Ureter (tissue), 1 donor: ENCODE measurements around the gene FSD2. TPM values are rescaled to one million over a fixed set of nuclear protein-coding genes. Genes with fewer than 3 reads are reported as not detected.
"Not testable (repeated sequence)": the region's sequence is repeated elsewhere in the genome, so short reads cannot be mapped to it uniquely, and the experiment has no call there.

Experiments used
- DNase-seq: peaks from one replicate; pipeline ENCODE4 v3.0.0-alpha.2; 2020; ENCODE audit warnings: low spot score
- total RNA-seq: library from RNA; stranded (reverse); gene quantifications from one replicate; pipeline ENCODE4 v1.2.4, GENCODE V29; 2023
- donor health status: DM: yes; HTN: yes; CAD: no.

Gene FSD2
- total RNA-seq, 1 donor from 2014 or later: not detected

DNA sequence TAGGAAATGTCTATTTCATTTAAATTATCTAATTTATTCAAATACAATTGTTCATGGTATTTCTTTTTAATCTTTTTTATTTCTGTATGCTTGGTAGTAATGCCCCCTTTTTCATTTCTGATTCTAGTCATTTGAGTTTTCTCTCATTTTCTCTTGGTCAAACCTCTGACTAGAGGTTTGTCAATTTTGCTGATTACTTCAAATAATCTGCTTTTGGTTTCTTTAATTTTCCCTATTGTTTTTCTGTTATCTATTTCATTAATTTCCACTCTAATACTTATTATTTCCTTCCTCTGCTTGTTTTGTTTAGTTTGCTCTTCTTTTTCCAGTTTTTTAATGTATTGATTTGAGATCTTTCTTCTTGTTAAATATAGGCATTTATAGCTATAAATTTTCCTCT is 12.1 kb downstream of the FSD2 start:
- no peak for DNase-seq

DNA sequence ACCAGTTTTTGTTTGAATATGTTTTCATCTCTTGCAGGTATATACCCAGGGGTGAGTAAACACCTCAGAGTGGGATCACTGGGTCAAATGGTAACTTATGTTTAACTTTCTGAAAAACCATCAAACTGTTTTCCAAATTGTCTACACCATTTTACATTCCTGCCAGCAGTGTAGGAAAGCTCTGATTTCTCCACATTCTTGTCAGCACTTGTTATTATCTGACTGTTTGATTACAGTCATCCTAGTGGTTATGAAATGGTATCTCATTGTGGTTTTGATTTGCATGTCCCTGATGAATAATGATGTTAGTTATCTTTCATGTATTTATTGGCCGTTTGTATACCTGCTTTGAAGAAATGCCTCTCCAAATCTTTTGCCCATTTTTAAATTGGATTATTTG is 13.8 kb downstream of the FSD2 start:
- no peak for DNase-seq

DNA sequence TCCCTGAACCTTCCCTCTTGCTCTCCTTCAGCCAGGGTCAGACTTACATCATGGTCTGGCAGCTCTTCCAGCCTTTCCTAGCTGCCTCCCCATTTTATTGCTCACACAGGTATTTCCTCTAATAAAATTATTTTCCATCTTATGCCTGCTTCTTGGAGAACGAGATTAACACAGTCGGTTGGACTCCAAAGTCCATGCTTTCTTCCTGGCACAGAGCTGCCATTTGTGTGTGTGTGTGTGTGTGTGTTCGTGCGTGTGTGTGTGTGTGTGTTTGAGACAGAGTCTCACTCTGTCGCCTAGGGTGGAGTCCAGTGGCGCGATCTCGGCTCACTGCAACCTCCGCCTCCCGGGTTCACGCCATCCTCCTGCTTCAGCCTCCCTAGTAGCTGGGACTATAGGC is 15.5 kb downstream of the FSD2 start:
- DNase-seq: no peak

DNA sequence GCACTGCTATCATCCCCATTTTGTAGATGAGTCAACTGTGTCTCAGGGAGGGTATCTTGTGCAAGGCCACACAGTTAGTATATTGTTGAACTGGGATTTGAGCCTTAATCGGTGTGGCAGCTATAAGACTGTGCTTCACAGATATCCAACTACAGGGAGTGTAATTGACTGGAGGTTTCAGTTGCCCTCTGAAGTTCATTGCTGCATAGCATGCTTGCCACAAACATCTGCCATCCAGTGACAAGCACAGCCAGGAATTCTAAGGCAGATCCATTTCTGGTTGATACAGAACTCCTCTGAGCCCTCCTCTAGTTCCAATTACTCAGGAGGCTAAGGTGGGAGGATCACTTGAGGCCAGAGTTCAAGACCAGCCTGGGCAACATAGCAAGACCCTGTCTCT is 16.4 kb downstream of the FSD2 start:
- no peak for DNase-seq

DNA sequence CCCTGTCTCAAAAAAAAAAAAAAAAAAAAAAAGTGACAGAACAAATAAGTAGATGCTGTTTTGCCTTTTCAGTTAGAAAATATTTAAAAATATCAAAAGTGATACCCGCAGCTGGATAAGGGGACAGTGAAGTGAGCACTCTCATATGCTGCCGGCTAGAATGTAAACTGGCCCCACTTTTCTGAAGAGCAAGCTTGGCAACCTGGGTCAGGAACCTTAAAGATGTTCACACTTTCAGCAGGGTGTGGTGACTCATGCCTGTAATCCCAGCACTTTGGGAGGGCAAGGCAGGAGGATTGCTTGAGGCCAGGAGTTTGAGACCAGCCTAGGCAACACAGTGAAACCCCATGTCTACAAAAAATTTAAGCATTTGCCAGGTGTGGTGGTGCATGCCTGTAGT is 17.4 kb downstream of the FSD2 start:
- no peak for DNase-seq

DNA sequence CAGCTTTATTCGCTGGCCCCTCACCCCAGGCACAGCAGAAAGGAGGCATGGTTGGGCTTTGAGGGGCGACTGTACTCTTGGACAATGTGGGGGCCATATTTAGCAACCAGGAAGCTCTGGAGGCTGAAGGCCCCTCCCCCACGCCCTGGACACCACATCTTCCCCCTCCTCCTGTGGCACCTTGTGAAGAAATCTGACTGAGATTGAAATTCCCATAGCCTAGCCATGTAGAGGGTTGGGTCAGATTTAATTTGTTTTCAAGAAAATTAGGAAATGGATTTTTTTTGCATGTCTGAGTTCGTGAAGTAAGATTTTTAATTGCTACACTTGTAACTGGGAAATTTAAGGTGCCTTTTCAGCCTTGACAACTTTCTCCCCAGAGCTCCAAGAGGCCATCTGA is 24.5 kb downstream of the FSD2 start:
- DNase-seq: no peak

DNA sequence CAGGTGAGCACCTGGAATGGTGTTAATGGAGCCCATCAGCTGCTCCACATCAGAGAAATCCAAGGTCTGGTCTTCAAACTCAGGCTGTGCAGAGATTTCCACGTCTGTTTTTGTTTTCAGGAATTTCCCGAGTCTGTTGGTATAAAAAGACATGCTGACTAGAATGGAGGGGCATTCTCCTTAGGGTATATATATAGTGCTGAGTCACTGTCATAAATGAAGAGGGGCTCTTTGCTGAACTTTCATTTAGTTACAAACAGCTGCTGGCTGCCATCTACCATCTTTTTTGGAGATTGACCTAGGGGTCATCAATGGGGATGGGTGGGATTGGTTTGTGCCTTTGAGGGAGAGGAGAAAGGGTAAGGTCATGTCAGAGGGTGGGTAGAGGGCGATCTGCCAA is 27.1 kb downstream of the FSD2 start:
- DNase-seq: no peak

DNA sequence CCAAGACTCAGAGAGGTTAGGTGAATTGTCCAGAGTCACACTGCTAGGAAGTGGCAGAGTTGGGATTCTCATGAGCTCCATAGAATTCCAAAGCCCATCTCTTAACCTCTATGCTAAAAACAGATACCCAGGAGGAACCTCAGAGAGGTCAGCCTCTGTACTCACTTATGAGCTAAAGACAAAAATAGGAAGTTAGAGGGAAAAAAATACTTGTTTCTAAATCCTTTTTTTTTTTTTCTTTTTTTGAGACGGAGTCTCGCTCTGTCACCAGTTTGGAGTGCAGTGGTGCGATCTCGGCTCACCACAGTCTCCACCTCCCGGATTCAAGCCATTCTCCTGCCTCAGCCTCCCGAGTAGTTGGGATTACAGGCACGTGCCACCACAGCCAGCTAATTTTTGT is 31.4 kb downstream of the FSD2 start:
- DNase-seq: no peak

DNA sequence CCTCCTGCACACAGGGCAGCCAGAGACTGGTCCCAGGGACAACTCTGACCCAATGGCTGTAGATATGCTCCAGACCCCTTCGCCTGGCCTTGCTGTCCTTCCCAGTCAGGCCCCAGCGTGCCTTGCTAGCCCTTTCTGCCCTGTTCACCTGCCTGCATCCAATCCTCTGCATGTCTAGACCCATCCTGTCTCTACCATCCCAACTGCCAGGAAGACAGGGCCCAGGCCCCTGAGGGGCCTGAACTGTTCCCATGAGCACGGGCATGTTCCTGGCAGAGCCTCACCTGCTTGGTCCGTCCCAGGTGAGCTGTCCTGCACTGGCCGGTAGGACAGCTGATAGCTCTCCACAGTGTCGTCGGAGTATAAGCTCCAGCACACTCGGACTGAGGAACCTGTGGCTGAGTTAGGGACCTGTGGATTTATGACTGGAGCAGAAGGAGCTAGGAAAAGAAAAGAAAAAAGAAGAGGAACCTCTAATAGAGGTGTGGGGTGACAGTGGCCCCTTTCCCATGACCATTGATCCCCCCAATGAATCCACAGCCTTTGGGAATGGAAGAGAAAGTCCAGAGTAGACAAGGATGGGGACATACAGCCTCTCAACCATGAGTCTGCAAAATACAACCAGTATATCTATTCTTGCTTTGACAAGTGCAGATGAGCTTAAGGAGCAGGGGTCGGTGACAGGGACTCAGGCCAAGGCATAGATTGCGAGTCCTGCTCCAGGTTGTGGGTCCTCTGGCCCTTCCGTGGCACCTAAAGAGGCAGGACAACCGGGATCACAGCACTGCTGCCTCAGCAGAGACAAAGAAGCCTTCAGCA is 33.9 kb downstream of the FSD2 start:
- DNase-seq: no peak

DNA sequence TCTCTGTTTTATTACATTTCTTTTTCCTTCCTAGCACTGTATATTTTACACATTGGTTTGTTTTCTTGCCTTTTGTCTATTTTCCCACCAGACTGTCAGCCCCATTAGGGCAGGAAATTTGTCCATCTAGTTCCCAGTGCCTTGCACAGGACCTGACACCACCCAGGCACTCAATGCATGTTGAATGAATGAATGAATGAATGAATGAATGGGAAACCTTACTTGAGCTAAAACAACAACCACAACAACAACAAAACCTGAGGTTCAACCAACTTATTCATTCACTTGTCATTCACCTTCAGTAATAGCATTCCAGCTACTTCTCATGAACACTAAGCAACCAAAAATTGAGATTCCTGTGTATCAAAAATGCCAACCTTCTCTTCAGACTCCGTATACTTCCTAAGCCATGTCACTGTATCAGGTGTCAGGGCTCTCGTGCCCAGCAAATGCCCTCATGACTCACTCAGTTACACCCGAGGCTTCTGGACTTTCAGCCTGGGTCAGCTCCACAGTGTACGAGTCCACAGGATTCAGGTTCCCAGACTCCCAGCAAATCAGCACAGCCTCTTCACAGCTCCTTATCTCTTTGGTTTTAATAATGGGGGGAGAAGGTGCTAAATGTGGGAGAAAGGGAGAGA is 37.3 kb downstream of the FSD2 start:
- DNase-seq: no peak

DNA sequence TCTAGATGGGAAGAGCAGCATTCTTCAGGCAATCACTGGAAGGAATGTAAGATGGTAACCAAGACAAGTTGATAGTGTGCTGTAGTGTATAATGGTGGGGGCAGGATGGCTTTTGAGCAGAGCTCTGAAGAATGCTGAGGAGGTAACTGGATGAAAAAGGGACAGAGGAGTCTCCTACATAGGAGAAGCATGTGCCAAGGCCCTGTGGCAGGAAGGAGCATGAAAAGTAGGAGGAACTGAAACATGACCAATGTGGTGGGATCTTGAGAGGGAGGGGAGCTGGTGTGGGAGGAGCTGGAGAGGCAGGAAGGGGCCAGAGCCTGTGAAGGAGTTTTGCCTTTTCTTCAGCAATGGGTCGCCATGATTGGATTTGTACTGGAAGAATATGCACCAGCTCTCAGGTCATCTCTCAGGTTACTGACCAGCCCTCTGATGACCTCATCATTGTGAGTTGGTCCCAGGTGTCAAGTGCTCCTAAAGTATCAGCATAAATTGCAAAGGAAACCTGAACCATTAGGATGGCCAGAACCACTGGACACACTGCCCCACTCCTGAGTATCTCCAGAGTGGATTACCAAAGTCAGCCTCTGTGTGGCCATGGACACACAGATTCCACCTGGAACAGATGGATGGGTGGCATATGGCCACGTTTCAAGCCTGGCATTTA is 38.6 kb downstream of the FSD2 start:
- DNase-seq: no peak

DNA sequence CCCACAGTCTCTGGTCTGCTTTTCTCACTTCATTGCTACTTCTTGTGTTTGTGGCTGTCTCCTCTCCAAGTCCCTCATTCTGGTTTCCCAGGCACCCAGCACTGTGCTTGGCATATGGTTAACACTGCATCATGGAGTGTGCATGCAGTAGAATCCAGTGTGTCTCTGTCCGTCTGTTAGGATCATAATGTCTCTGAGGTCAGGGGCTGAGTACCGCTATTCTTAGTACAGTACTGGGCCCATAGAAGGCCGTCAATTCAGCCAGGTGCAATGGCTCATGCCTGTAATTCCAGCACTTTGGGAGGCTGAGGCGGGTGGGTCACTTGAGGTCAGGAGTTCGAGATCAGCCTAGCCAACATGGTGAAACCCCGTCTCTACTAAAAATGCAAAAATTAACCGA is 39.7 kb downstream of the FSD2 start:
- DNase-seq: not testable (repeated sequence)

DNA sequence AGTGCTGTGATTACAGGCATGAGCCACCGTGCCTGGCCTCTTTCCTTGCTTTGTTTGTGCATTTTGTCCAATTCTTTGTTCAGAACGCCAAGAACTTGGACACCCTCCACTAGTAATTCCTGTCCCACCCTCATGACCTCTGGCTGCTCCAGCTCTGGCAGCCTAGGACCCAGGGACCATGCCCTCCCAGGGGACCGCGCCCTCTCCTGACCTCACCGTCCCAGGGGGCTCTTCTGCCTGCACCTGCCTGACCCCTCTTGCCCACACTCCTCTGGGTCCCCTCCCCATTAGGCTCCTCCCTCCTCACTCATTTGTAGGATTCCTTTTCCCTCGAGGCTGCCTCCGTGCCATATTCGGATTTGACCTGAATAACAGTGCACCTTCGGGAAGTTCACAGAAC is 41.1 kb downstream of the FSD2 start:
- no peak for DNase-seq

DNA sequence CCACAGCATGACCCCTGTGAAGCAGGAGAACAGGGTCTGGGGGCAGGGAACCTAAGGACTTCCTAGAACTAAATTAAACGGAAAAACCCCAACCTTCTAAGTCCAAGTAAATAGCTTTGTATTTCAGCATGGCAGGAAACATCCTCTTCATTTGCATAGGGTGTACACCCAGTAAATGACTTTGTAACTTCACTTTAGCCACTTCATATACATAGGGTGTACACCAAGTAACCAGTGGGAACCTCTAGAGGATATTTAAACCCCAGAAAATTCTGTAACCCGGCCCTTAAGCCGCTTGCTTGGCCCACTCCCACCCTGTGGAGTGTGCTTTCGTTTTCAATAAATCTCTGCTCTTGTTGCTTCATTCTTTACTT is 41.8 kb downstream of the FSD2 start:
- no peak for DNase-seq

DNA sequence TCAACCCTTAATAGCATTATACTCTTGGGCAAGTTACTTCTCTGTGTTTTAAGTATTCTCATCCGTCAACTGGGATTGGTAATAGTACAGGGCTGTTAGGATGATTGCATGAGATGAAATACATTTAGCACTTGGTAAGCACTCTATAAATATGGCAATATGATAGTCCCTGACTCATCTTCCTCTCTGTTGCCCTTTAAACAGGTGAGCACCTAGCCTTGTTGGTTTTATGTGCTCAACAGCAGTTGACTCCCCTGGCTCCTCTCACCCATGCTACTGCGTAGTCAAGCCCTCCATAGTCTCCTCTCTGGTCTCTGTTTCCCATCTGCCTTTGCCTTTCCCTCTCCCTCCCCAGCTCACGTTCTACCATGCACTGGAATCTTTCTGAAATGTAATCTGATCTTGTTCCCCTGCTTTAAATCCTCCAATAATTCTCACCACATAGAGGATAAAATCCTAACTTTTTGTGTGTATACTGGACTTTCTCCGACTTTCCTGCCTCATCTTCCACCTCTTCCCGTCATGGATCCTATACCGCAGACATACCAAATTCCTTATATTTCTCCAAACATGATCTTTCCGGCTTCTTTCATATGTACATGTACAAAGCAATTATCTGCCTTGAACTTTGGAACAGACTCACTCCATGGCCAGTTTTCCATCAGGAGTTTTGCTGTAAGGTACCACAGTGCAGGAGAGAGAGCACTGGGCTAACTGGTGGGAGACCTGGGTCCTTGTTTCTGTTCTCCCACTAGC is 42.3 kb downstream of the FSD2 start:
- DNase-seq: no peak

DNA sequence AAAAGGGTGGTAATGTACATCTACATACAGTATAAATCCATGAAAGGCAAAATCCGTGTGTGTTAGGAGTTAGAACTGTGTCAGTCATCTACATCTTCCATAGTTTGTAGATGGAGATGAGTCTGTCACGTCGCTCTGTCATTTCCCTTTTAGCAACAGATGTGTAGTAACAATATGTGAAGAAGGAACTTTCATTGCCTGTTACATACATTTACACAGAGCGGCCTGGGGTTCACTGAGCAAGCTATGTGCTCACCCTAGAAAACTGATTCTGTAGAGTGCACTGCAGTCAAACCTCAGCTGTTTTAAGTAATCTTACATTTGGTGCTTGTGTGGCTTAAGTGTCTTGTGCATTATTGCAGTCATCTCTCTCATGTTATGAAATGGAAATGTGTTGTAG is 54.6 kb downstream of the FSD2 start:
- no peak for DNase-seq

DNA sequence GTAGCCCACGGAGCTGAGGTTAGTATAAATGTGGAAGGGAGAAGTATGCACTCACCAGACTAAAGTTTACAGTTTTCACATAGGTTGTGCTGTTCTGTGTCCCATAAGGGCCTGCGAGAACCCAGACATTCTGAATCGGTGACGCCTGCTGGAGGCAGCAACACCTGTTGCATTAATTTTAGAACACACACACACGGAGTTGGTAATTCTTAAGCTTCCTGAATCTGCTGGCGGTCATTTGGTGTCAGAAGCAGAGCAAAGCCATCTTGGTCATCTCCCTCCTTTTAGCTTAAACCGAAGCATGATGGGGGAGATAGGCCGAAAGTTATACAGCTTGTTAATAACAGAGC is 55.1 kb downstream of the FSD2 start:
- DNase-seq: no peak

DNA sequence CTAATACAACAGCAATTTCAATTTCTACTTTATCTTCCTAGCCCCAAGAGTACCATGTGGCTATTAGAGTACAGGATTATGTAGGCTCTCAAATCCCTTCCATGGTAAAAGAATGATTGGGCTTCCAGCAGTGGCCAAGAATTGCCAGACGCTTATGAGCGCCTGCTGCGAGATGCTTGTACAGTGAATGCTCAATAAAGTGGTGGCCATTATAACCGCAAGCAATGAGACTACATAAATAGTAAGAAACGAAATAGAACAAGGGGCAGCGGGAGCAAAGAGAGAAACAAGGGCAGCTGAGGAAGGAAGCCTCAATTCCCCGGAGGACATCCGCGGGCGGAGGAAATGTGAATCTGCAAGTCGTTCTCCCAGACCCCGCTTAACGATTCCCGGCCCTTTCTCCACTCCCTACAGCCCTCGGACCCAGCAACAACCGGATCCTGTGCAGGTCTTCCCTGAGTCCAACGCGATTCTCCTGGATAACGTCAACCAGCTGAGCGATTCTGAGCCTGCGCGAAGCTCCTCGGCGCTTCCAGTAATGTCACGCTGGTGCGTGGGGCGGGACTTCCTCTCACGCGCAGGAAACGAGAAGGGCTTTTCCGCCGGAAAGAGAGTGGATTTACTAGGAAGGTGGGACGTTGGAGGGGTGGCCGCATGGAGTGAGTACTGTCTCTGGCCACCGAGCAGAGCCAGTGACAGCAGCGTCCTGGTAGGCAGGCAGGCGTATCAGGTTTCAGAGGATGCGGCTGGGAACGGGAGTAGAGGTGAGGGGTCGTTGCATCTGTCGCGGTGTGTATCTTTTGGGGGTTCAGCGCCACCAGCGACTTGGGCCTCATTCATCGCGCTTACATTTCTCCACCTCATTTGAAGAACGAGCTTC is 55.7 kb downstream of the FSD2 start:
- peak; percentile 93 for DNase-seq

DNA sequence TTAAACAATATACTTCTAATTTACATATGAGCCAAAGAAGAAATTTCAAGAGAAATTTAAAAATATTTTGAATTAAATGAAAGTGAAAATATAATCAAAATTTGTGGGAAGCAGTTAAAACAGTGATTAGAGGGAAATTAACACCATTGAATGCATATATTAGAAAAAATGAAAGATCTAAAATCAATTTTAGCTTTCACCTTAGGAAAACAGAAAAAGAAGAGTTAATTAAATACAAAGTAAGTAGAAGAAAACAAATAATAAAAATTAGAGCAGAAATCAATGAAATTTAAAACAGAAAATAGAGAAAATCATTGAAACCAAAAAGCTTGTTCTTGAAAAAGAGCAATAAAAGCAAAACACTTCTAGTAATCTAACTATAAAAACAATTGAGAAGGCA is 57.6 kb downstream of the FSD2 start:
- DNase-seq: no peak

DNA sequence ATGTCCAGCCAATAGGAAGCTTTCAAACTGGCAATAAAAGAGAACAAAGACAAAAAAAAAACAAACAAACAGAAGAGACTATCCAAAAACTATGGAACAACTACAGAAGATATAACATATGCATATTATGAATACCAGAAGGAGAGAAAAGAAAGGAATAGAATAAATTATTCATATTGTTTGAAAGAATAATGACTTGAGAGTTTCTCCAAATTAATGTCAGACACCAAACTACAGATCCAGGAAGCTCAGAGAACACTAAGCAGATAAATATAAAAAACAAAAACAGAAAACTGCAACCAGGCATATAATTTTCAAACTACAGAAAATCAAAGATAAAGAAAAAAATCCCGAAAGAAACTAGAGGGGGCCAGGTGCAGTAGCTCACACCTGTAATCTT is 62.1 kb downstream of the FSD2 start:
- DNase-seq: no peak

DNA sequence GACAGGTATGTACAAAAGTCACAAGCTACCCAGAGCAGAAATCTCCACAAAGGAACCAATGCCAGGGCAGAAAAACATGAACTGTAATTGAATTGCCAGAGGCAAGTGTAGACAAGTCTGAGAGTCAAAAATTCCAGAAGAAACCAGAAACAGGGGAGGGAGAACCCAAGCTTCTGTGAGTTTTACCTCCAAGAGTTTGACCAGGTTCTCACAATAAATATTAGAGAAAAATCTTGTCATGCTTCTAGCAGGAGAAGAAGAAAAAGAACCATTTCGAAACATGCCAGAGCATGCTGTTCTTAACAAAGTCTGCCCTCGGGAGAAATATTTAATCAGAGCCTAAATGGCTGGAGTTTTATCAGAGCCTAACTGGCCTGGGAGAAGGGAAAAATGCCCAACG is 63.7 kb downstream of the FSD2 start:
- DNase-seq: no peak

DNA sequence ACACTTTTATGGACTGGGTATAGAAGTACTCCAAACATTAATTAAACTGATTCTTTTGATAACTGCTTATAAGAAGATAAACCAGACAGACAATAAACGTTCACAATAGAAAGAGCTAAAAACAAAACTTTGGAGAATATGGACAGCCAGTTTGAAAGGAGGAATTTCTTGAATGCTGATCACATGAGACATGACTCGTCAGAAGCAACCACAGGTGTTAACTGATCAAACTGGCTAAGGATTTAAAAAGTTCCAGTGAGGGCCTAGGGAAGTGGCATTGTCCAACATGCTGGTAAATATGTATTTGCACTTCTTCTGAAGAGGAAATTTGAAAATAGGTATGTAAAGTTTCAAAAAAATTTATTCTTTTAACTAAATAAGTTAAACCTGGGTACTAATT is 66.8 kb downstream of the FSD2 start:
- DNase-seq: no peak
